Activated CD4-positive, alpha-beta T cell treated with anti-CD3 and anti-CD28 coated beads, Interleukin-2, amount 50 U/mL, for 24 hours (primary cell): Measurements from ENCODE around the gene KCTD2.
A peak's percentile ranks its signal among the peaks of the same experiment; 100 is the strongest.
"Not testable (repeated sequence)": the region's sequence is repeated elsewhere in the genome, so short reads cannot be mapped to it uniquely, and the experiment has no call there.

Experiments used
- DNase-seq, 2 donors: peaks; one replicate each; pipeline ENCODE4 v3.0.0-alpha.2; 2020; ENCODE audit warnings: low read depth in 1 of 2, low spot score in 1 of 2

Gene KCTD2

DNA sequence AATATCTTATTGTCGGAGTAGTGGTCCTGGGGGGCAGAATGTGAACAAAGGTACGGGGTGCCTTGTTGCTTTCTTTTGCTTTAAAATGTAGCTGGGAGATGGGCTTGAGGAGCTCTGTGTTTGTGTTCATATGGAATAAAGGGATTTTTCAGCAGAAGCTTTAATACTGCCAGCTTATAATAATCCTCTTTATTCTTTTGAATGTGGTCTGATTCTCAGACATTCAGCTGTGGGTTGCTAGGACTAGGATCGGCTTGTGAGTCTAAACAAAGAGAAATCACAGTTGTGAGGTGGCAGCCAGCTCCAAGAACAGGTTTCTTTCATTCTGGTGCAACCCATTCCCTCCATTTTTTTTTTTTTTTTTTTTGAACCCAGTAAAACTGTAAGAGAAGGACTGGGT lies 27.3 kb upstream of the KCTD2 start:
- no peak for DNase-seq

DNA sequence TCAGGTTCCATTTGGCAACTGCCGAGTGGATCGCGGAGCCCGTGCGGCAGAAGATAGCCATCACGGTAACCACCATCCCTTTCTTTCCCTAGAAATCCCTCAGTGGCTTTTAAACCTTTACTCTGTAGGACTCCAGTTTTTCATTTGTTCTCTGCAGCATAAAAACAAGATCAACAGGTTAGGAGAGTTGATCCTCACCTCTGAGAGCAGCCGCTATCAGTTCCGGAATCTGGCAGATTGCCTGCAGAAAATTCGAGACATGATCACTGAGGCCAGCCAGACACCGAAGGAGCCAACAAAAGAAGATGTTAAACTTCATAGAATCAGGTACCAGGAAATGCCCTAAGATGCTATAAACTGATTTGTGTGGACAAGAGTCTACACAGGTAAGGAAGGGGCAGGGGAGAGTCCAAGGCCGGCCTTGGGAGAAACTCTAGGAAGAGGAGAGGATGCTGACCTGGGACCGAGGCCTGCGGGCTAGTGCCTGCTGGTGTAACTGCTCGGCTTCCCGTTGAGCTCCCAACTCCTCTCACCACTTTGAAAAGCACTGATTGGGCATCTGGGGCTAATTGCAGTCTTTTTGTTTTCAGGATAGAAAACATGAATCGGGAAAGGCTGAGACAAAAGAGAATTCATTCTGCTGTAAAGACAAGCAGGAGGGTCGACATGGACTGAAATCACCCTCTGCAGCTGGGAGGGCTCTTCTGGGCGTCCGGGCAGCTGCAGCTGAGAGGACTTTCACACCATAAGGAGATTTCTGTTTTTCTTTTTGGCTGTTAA lies 26.5 kb upstream of the KCTD2 start:
- no peak for DNase-seq

DNA sequence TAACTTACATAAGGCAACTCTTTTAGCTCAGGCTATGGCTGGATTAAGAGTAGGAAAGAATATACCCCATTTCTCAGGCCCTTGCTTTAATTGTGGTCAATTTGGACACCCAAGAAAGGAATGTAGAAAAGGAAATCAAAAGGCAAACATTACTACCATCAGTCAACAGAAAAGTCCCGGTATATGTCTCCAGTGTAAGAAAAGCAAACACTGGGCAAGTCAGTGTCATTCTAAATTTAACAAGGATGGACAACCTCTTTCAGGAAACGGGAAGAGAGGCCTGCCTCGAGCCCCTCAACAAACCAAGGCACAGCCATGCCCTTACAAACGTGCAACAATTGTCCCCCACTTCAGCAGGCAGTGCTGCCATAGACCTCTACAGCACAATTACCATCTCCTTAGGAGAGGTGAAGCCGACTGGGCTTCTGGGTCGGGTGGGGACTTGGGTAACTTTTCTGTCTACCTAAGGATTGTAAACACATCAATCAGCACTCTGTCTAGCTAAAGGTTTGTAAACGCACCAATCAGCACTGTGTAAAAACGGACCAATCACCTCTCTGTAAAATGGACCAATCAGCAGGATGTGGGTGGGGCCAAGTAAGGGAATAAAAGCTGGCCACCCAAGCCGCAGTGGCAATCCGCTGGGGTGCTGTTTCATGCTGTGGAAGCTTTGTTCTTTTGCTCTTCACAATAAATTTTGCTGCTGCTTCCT lies 22.2 kb upstream of the KCTD2 start:
- no peak for DNase-seq

DNA sequence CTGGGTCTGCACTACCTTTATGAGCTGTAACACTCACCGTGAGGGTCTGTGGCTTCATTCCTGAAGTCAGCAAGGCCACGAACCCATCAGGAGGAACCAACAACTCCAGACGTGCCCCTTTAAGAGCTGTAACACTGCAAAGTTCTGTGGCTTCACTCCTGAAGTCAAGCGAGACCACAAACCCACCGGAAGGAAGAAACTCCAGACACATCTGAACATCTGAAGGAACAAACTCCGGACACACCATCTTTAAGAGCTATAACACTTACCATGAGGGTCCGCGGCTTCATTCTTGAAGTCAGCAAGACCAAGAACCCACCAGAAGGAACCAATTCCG lies 21.7 kb upstream of the KCTD2 start:
- not testable (repeated sequence) for DNase-seq

GRCh38 chr17:75026650-75027049 lies 20.4 kb upstream of the KCTD2 start:
- DNase-seq = not testable (repeated sequence)

GRCh38 chr17:75030161-75030560 lies 16.9 kb upstream of the KCTD2 start:
- DNase-seq = no peak

- DNase-seq = peak; percentile 26 to 49
These were observed 14.9 kb upstream of the KCTD2 start for GRCh38 chr17:75031972-75032719.

- DNase-seq = no peak
These were observed 14.2 kb upstream of the KCTD2 start for GRCh38 chr17:75032720-75033280.

- peak; percentile 96 for DNase-seq
These were observed 13.4 kb upstream of the KCTD2 start for GRCh38 chr17:75033346-75034235.

GRCh38 chr17:75034236-75034908 lies 12.7 kb upstream of the KCTD2 start:
- DNase-seq = peak; percentile 93 to 94

DNA sequence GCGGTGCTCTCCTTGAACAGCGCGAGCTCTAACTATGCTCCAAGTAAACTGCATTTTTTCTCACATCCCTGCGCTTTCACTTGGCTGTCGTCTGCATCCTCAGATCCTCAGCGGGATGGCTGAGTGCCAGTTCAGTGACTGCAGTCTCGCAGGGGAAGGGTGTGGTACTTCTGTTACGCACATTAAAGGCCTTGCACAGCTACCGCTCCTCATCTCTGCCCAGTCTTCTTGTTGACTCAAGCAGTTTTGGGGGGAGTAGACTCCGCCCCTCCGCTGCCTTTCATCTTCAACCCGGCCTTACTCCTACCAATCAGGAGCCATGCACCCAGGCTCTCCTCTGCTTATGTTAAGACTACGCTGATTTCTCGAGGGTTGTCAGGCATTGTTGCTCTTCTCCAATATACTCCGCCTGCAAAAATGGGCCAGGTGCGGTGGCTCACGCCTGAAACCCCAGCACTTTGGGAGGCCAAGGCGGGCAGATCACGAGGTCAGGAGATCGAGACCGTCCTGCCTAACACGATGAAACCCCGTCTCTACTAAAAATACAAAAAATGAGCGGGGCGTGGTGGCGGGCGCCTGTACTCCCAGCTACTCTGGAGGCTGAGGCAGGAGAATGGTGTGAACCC lies 10.3 kb upstream of the KCTD2 start:
- peak; percentile 39 to 63 for DNase-seq

DNA sequence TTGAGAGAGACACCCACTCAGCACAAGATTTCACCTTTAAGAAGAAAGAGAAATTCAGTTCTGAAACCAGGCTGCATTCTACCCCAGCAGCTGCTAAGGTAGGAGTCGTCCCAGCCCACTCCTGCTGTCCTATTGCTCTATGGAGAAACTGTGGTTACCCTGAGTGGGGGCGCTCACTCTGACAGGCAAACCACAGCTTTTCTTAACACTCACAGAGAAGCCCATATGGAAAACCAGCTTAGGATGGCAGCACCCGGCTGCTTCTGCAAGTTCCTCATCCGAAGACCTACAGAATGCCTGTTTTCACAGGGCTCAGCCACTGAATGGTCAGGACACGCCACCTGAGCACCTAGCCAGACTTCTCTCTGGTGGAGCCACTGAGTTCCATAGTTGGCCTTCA lies 7.8 kb upstream of the KCTD2 start:
- DNase-seq = no peak

GRCh38 chr17:75041656-75042280 lies 5.3 kb upstream of the KCTD2 start:
- no peak for DNase-seq

- not testable (repeated sequence) for DNase-seq
These were observed 3.2 kb upstream of the KCTD2 start for GRCh38 chr17:75043789-75044188.

GRCh38 chr17:75044716-75045115 lies 2.3 kb upstream of the KCTD2 start:
- DNase-seq = no peak

DNA sequence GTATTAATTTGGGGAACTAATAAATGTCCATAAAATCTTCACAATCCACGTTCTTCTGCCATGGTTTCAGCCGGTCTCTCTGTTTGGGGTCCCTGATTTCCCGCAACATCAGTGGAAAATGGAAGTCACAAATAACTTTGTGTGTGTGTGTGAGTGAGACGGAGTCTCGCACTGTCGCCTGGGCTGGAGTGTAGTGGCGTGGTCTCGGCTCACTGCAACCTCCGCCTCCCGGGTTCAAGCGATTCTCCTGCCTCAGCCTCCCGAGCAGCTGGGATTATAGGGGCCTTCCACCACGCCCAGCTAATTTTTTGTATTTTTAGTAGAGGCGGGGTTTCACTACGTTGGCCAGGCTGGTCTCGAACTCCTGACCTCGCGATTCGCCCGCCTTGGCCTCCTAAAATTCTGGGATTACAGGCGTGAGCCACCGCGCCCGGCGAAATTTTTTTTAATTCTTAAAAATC lies 1.0 kb upstream of the KCTD2 start:
- DNase-seq = not testable (repeated sequence)

- DNase-seq = no peak
These were observed 523 bp downstream of the KCTD2 start for GRCh38 chr17:75047398-75048098.

DNA sequence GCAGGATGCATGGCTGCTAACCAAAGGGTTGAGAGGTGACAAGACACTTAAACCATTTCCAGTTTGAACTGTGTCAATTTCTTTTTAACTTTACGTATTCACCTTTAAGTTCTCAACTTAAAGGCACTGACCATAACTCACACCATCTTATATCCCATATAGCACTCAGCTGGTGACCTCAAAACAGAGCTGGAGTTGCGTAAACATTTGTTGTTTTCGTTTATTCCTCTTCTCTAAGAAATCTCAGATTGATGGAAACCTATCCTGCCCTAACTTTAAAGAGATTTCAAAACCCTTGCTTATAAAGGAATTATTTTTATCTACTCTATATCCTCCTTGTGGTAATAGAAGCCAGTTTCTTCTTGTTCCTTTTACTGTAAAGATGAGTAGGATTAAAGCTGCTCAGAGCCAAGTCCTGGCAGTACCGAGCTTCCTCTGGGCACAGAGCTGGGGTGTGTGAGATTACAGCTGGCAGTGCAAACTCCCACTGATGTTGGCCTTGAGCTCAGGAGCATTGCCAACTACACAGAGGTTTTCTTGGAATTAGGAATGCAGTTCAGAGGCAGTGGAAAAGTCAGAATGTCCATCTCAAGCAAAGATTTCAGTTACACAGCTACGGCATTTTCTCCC lies 1.3 kb downstream of the KCTD2 start:
- no peak for DNase-seq
